NCI-H526 (cell line): ENCODE measurements around the gene TFRC.
A peak's percentile ranks its signal among the peaks of the same experiment; 100 is the strongest.
"Not testable (repeated sequence)": the region's sequence is repeated elsewhere in the genome, so short reads cannot be mapped to it uniquely, and the experiment has no call there.

Experiments
- DNase-seq, 2 experiments: peaks; one replicate each; lab custom pipeline; 2025; lab: John Stamatoyannopoulos, UW

Gene TFRC

GRCh38 chr3:196081834-196082618, at the start of gene TFRC:
TSS of gene TFRC (minus strand) at chr3:196082090. CDS start at chr3:196077099, 4,991 bp downstream.
- peak; percentile 88 to 99 for DNase-seq

GRCh38 chr3:196128172-196128843, 46.4 kb upstream of the TFRC start:
- no peak for DNase-seq

- no peak for DNase-seq
Observed at GRCh38 chr3:196127308-196128040, 45.6 kb upstream of the TFRC start.

GRCh38 chr3:196124608-196125007, 42.7 kb upstream of the TFRC start:
- DNase-seq = no peak

GRCh38 chr3:196122688-196123046, 40.8 kb upstream of the TFRC start:
- DNase-seq = no peak

- no peak for DNase-seq
Observed at GRCh38 chr3:196122021-196122687, 40.3 kb upstream of the TFRC start.

GRCh38 chr3:196121066-196121465, 39.2 kb upstream of the TFRC start:
- no peak for DNase-seq

GRCh38 chr3:196120291-196120951, 38.5 kb upstream of the TFRC start:
- DNase-seq = no peak

GRCh38 chr3:196117809-196118208, 35.9 kb upstream of the TFRC start:
- DNase-seq = no peak

GRCh38 chr3:196115678-196116083, 33.8 kb upstream of the TFRC start:
- no peak for DNase-seq

- no peak for DNase-seq
Observed at GRCh38 chr3:196111939-196112386, 30.1 kb upstream of the TFRC start.

- DNase-seq = peak; percentile 45 to 81
Observed at GRCh38 chr3:196108075-196108743, 26.3 kb upstream of the TFRC start.

- not testable (repeated sequence) for DNase-seq
Observed at GRCh38 chr3:196104707-196105106, 22.8 kb upstream of the TFRC start.

GRCh38 chr3:196098365-196098980, 16.6 kb upstream of the TFRC start:
- not testable (repeated sequence) for DNase-seq

GRCh38 chr3:196097373-196098154, 15.7 kb upstream of the TFRC start:
- no peak for DNase-seq

GRCh38 chr3:196096382-196096953, 14.6 kb upstream of the TFRC start:
- no peak for DNase-seq

- no peak for DNase-seq
Observed at GRCh38 chr3:196093317-196094111, 11.6 kb upstream of the TFRC start.

GRCh38 chr3:196087906-196088305, 6.0 kb upstream of the TFRC start:
- no peak for DNase-seq

GRCh38 chr3:196082619-196082971, 705 bp upstream of the TFRC start:
- DNase-seq = peak in 1 of 2 experiments; percentile 51
